Mucosa of descending colon (tissue), 3 donors: Measurements from ENCODE around the gene ANKRD33B. TPM values are rescaled to one million over a fixed set of nuclear protein-coding genes. Genes with fewer than 3 reads are reported as not detected.
"Not testable (repeated sequence)": the region's sequence is repeated elsewhere in the genome, so short reads cannot be mapped to it uniquely, and the experiment has no call there.

Experiments used
- ATAC-seq: fragments of 200-7000 bp; cut with Tn5 transposase; one replicate; pipeline ENCODE4 v1.9.1; 2020; ENCODE audit warnings: mild to moderate bottlenecking, moderate library complexity
- DNase-seq, 3 donors: peaks; one replicate each; pipeline ENCODE4 v3.0.0-alpha.2; 2020
- H3K36me3 ChIP-seq: fragments of 200-600 bp; one replicate; pipeline ENCODE4 v1.8.0; 2021; ENCODE audit warnings: low read depth, mild to moderate bottlenecking
- H3K4me1 ChIP-seq: fragments of 200-600 bp; one replicate; pipeline ENCODE4 v1.8.0; 2021; ENCODE audit warnings: low read depth, mild to moderate bottlenecking
- H3K4me3 ChIP-seq: fragments of 200-600 bp; one replicate; pipeline ENCODE4 v1.8.0; 2021; ENCODE audit warnings: mild to moderate bottlenecking
- H3K9me3 ChIP-seq: fragments of 200-600 bp; one replicate; pipeline ENCODE4 v1.8.0; 2021; ENCODE audit warnings: mild to moderate bottlenecking
- intact Hi-C, 2 donors: fragments of 100-400 bp; cut with DNase I in 1 of 2; cut with micrococcal nuclease in 1 of 2; formaldehyde crosslinking; loops; one replicate each; pipeline versions ENCODE4 v1.11.0 to v1.11.1; 2022; cut with DNase I, micrococcal nuclease
- total RNA-seq, 3 donors: library from RNA; stranded (reverse); fragmentation: NEBNext Ultra II Directional in 2 of 3; extraction: Animal tissue kit (Norgen Biotek cat#: 25700) in 2 of 3; gene quantifications; one replicate each; pipeline versions ENCODE4 v1.2.1 to v1.2.4, GENCODE V29; 2021 to 2023
- TF ChIP-seq, protein P1 (sequence below): fragments of 200-600 bp; IDR thresholded peaks from one replicate; pipeline ENCODE4 v1.8.0; 2022; ENCODE audit warnings: antibody characterized with exemption, mild to moderate bottlenecking
- donor health status: DM: no; HTN: no; CAD: no; lungs with moderate emphysema.
- donor health status: DM: no; HTN: no; CAD: no.
- donor health status: DM: no; HTN: yes; CAD: no.

The ANKRD33B gene
- total RNA-seq, 3 donors from 2014 or later = 0.96 to 3.3 (median 1.7) TPM

- Histone ChIP-seq H3K4me1 (no peaks in the 10 kb centered on the region), H3K4me3 (no peak overlapping the region), H3K9me3 (no peaks in the 10 kb centered on the region), H3K36me3 (no peaks in the 10 kb centered on the region)
- intact Hi-C loops = no loop called here
- DNase-seq = no peak
- no peak for ATAC-seq
- TF ChIP-seq, protein P1, sequence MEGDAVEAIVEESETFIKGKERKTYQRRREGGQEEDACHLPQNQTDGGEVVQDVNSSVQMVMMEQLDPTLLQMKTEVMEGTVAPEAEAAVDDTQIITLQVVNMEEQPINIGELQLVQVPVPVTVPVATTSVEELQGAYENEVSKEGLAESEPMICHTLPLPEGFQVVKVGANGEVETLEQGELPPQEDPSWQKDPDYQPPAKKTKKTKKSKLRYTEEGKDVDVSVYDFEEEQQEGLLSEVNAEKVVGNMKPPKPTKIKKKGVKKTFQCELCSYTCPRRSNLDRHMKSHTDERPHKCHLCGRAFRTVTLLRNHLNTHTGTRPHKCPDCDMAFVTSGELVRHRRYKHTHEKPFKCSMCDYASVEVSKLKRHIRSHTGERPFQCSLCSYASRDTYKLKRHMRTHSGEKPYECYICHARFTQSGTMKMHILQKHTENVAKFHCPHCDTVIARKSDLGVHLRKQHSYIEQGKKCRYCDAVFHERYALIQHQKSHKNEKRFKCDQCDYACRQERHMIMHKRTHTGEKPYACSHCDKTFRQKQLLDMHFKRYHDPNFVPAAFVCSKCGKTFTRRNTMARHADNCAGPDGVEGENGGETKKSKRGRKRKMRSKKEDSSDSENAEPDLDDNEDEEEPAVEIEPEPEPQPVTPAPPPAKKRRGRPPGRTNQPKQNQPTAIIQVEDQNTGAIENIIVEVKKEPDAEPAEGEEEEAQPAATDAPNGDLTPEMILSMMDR = no peak
These were observed 99.8 kb downstream of the ANKRD33B start for GRCh38 chr5:10663489-10664179.

DNA sequence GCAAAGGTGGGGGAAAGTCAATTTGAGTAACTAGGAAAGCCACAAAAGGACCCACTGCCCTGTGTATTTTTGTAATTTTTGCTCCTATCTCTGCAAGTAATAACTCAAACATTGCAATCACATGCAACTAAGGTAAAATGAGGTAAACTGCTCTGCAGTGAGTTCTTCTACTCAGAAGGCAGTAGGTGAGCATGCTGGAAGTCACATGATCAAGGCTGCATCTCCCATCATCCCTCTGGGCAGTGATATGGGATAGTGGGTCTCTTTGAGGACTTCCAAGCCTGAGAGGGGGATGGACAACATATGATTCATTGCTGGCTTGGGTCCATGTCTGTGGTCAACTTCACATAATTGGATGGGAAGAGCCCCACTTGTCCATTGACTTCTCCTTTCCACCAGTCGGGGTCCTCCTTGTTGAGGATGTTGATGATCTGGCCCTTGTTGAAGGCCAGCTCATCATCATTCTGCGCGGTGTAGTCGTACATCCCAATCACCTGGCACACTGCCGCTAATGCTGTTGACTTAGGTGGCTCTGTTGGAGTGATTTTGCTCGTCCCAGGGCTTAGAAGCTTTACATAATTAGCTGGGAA is 100.4 kb downstream of the ANKRD33B start:
- intact Hi-C loops, H3K9me3 ChIP-seq, DNase-seq, H3K4me3 ChIP-seq, ATAC-seq, H3K36me3 ChIP-seq, H3K4me1 ChIP-seq: not testable (repeated sequence)

GRCh38 chr5:10665799-10666198 is 101.9 kb downstream of the ANKRD33B start:
- intact Hi-C loops = no loop called here
- DNase-seq (no peak), ATAC-seq (no peak)
- TF ChIP-seq, protein P1 = no peak
- H3K36me3 ChIP-seq = no peaks in the 10 kb centered on the region
- no peak overlapping the region for H3K4me3 ChIP-seq
- no peaks in the 10 kb centered on the region for H3K4me1 ChIP-seq
- H3K9me3 ChIP-seq = no peaks in the 10 kb centered on the region

GRCh38 chr5:10666531-10667299 is 102.8 kb downstream of the ANKRD33B start:
- Histone ChIP-seq H3K36me3 (no peaks in the 10 kb centered on the region), H3K9me3 (no peaks in the 10 kb centered on the region), H3K4me1 (no peaks in the 10 kb centered on the region), H3K4me3 (no peak overlapping the region)
- intact Hi-C loops = no loop called here
- DNase-seq = no peak
- no peak for ATAC-seq
- TF ChIP-seq, protein P1 = no peak

GRCh38 chr5:10667431-10668057 is 103.7 kb downstream of the ANKRD33B start:
- Histone ChIP-seq H3K4me3 (no peak overlapping the region), H3K36me3 (no peaks in the 10 kb centered on the region), H3K4me1 (no peaks in the 10 kb centered on the region), H3K9me3 (no peaks in the 10 kb centered on the region)
- intact Hi-C loops = no loop called here
- TF ChIP-seq, protein P1 = no peak
- DNase-seq = no peak
- ATAC-seq = no peak

DNA sequence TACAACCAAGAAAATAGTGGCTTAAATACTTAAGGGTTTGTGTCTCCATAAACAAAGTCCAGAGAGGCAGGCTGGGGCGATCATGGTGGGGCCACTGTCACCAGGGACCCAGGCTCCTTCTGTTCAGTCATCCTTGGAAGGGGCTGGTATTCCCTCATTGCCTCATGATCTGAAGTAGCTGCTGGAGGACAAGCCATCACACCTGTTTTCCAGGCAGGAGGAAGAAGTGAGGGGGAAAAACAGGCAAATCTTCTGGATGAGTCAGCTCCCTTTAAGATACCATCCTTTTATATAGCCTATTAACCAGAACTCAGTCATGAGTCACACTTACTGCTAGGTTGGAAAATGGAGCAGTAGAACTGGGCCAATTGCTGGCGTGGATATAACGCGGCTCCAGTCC is 104.8 kb downstream of the ANKRD33B start:
- DNase-seq (no peak), ATAC-seq (no peak)
- intact Hi-C loops = no loop called here
- no peaks in the 10 kb centered on the region for H3K4me1 ChIP-seq
- H3K9me3 ChIP-seq = no peaks in the 10 kb centered on the region
- no peaks in the 10 kb centered on the region for H3K36me3 ChIP-seq
- TF ChIP-seq, protein P1 = no peak
- no peak overlapping the region for H3K4me3 ChIP-seq
